Omental fat pad (tissue), 4 donors: ENCODE results near the gene FABP7. TPM values are rescaled to one million over a fixed set of nuclear protein-coding genes. Genes with fewer than 3 reads are reported as not detected.
A peak's percentile ranks its signal among the peaks of the same experiment; 100 is the strongest.

Source experiments
- ATAC-seq: fragments of 150-250 bp; one replicate; pipeline ENCODE4 v1.9.1; 2016; ENCODE audit warnings: mild to moderate bottlenecking, moderate library complexity; ENCODE audit not compliant: low FRiP score
- DNase-seq: peaks from one replicate; pipeline ENCODE4 v3.0.0-alpha.2; 2019; ENCODE audit warnings: low spot score
- CTCF ChIP-seq, 3 donors: fragments of 450-650 bp; IDR thresholded peaks; one replicate each; pipeline ENCODE4 v1.5.1; 2016 to 2017; ENCODE audit warnings: antibody characterized with exemption in 3 of 3, mild to moderate bottlenecking in 3 of 3, moderate library complexity in 2 of 3
- total RNA-seq, 4 donors: library from RNA; depleted of rRNA; stranded (reverse); fragments of >200 nt; gene quantifications; one replicate each; pipeline ENCODE4 v1.1.0, GENCODE V29; 2016

FABP7 gene
- total RNA-seq, 4 donors from 2014 or later: not detected

GRCh38 chr6:122788663-122789181 is 9.2 kb downstream of the FABP7 start:
- no peak for DNase-seq
- no peak for TF ChIP-seq CTCF (IDR thresholded peaks at IDR 0.05)
- ATAC-seq: no peak

- peak; percentile 24 for DNase-seq
- peak; percentile 93 for ATAC-seq
- no peak for TF ChIP-seq CTCF (IDR thresholded peaks at IDR 0.05)
These were observed 9.9 kb downstream of the FABP7 start, which contains the start of gene SMPDL3A for GRCh38 chr6:122789182-122790027. SMPDL3A (plus strand) TSS chr6:122789258; CDS start chr6:122789347, 89 bp downstream.

GRCh38 chr6:122790028-122790422 is 10.5 kb downstream of the FABP7 start:
- no peak for DNase-seq
- no peak for TF ChIP-seq CTCF (IDR thresholded peaks at IDR 0.05)
- peak; percentile 2 for ATAC-seq

- no peak for TF ChIP-seq CTCF (IDR thresholded peaks at IDR 0.05)
- no peak for ATAC-seq
- DNase-seq: no peak
These were observed 11.2 kb downstream of the FABP7 start for GRCh38 chr6:122790423-122791309.

GRCh38 chr6:122791310-122791679 is 11.8 kb downstream of the FABP7 start:
- TF ChIP-seq CTCF (IDR thresholded peaks at IDR 0.05): no peak
- no peak for ATAC-seq

GRCh38 chr6:122792766-122793165 is 13.2 kb downstream of the FABP7 start:
- ATAC-seq (no peak), DNase-seq (no peak)
- no peak for TF ChIP-seq CTCF (IDR thresholded peaks at IDR 0.05)

More at GRCh38 chr6:122791310-122791679, 11.8 kb downstream of the FABP7 start:
- DNase-seq: no peak
